HuH-7 (cell line): Measurements from ENCODE around the gene FBXO24.

ENCODE experiments used
- DNase-seq: peaks from one replicate; pipeline ENCODE4 v3.0.0; 2011; ENCODE audit warnings: low spot score

The FBXO24 gene

DNA sequence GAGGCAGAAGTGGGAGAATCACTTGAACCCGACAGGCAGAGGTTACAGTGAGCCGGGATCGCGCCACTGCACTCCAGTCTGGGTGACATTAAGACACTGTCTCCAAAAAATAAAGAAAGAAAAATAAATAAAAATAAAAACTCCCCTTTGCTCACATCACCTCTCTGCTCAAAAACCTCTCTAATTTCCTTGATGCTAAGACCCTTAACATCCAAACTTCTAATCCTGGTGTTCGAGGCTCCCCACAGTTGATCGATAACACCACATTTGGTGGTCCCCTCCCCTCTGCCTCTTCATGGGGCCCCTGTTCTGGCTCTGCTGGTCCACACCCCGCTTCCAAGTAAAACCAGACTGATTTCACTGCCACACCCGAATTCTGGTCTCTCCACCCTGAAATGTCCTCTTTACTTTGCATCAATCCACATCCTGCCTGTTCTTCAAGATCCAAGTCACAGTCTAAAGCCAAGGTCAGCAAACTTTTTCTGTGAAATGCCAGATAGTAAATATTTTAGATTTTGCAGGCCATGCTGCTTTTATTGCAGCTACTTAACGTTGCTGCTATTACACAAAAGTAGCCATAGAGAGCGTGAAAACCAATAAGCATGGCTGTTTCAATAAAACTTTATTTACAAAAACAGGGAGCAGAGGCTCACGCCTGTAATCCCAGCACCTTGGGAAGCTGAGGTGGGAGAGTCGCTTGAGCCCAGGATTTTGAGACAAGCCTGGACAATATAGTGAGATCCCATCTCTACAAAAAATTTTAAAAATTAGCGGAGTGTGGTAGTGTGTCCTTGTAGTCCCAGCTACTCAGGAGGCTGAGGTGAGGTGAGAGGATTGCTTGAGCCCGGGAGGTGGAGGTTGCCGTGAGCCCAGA is 38.1 kb downstream of the FBXO24 start:
- no peak for DNase-seq

DNA sequence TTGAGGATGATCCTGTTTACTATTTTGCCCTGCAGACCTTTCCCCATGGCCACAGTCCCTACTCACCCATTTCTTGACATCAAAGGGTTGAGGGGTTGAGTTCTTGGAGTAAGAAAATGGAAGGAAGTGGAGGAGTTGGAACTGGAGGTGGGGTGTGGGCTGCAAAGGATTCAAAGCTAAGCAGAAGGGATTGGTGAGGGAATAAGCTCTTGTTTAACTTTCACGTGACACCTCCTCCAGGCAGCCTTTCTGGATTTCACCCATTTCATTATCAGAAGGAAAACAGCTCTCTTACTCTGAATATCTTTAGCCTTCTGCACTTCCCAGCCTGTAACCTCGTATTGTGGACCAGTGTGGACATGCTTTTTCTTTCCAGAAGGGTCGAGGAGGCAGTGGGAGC is 39.9 kb downstream of the FBXO24 start:
- no peak for DNase-seq

DNA sequence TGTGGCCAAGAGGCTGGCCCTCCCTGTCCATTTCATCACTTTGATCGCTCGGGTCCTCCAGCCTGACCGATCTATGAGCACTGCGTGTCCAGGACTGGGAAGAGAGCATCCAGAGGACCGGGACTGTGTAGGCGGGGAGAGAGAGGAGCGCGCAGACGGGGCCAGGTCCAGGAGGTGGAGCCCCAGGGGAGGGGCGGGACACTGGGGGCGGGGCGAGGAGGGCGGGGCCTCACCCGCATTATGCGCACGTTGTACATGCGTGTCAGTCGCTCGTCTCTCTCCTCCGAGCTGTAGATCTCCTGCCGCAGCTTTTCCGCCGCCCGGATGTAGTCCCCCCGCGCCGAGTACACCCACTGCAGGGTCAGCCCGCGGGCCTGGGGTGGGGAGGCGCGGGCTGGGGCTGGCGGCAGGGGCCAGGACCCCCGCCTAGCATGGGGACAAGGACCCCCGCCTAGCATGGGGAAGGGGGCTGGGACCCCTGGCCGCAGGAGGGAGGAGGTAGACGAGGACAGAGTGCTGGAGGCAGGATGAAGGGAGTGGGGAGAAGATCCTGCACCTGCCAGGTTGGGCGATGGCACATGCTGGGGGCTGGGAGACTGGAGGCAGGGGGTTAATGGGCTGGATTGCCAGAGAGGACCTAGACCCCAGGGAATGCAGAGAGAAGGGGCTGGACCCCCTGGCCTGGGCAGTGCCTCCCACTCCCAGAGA is 40.6 kb downstream of the FBXO24 start:
- DNase-seq = no peak

DNA sequence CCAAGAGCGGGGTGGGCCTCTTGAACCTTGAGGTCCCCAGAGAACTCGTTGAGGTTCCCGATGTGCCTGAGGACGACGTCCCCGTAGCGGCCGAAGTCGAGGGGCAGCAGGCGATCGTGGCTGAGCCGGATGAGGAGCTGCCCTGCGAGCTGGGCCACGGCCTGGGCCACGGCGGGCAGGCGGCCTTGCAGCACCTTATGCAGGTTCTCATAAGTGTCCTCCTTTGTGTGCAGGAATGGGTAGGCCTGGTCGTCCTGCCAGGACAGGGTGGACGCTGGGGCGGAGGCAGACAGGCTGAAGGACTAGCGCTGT is 41.1 kb downstream of the FBXO24 start:
- no peak for DNase-seq

DNA sequence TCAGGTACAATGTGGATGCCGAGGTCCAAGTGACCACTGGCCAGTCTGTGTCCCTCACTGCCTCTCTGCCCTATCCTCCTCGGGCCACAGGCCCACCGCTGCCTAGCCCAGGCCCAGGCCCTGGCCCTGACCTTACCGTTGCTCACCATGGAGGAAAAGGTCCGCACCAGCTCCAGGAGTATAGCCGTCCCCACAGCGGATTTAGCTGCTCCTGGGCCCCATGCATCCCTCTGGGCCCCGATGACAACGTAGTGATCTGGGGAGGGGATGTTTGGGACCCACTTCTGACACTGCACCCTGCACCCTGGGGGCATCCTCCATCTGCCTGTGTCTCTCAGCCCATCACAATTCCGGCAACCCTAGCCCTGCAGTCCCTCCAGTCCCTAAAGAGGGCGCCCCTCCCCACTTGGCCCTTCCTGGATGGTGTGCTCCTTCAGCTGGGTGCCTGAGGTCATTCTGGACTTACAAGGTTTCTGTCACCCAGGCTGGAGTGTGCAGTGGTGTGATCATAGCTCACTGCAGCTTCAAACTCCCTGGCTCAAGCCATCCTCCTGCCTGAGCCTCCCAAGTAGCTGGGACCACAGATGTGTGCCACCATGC is 43.1 kb downstream of the FBXO24 start:
- DNase-seq = peak; percentile 97

DNA sequence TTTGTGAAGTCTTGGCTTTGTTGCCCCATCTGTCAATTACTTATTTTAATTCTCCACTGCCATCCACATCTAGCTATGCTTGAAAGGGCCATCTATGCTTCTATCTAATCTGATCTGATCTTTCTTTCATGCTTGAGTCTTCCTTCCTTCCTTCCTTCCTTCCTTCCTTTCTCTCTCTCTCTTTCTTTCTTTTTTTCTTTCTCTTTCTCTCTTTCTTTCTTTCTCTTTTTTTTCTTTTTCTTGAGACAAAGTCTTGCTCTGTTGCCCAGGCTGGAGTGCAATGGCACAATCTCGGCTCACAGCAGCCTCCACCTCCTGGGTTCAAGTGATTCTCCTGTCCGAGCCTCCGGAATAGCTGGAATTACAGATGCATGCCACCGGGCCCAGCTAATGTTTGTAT is 43.9 kb downstream of the FBXO24 start:
- no peak for DNase-seq

DNA sequence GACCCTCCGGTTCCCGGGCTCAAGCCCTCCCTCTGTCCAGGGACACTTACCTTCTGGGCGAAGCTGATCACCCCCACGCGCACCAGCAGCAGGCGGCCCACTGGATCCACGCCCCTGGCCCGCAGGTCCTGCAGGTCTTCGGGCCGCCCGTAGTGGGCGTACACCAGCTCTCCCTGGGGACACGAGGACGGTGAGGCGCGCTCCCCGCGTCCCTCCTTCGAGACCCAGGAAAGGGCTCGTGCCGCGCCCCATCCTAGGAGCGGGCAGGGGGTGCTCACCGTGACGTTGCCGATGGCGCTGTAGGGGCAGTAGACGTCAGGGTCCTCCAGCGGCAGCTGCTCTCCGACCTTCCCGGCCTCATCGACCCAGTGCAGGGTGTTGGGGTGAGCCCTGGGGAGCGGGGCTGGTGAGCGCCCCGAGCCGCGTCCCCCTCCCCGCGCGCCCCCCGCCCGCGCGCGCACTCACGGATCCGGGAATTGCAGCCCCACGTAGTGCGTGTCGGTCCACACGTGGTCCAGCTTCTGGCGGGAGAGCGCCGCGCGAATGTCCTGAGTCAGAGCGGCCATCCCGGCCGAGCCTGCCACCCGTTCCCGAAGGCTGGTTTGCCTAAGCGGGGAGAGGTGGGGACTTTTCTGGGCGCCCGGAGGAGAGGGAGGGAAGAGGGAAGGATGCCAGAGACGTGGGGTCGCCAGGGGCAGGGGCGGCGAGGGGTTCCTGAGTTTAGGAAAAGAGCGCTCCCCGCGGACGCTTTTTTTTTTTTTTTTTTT is 47.0 kb downstream of the FBXO24 start:
- DNase-seq = no peak

DNA sequence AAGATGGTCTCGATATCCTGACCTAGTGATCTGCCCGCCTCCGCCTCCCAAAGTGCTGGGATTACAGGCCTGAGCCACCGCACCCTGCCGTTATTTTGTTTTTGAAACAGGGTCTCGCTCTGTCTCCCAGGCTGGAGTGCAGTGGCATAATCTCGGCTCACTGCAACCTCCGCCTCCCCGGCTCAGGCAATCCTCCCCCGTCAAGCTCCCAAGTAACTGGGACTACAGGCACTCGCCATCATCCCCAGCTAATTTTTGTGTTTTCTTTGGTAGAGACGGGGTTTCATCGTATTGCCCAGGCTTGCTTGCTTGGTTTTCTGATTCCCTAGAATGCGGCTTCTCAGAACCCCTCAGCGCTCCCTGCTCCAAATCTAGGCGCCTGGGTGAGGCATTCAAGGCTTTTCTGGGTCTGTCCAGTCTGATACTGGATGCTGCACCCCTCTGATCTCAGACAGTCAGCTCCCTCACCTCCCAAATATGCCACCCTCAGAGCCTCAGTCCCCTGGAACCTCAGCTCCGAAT is 53.9 kb downstream of the FBXO24 start:
- no peak for DNase-seq

DNA sequence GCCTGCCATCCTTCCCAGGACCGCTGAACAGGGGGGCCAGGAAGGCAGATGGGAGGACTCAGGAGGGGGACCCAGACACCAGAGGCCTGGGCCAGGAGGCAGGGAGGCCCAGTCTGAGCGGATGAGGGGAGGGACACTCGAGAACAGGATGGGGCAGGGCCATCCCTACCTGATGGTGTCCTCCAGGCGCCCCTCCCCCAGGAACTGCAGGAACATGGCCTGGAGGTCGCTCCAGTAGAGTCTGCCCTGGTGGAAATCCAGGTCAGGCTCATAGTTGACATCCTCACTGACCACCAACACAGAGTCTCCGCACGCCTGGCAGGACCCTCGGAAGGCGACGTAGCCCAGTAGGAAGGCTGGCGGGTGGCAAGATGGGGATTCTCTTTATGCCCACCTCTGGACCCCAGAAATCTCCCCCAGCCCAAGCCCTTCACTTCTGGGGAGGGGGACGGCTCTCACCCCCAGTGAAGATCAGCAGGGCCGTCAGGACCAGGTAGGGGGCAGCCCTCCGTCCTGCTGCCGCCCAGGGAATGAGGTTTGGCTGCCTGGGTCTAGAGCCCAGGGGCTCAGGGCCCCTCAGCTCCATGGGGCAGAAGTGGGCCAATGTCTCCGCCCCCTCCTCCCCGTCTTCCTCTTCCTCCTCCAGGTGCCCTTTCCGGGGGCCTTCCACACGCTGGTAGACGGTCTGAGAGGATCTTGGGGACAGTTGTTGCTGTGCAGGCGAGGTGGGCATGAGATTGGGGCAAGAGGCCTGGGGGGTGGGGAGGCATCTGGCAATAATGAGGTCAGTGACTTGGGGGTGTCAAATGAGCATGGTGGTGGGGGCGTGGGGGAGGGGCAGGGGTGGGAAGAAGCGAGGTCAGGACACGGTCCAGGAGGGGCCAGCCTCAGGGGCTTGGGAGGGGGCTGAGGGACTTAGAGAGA is 54.7 kb downstream of the FBXO24 start:
- no peak for DNase-seq

DNA sequence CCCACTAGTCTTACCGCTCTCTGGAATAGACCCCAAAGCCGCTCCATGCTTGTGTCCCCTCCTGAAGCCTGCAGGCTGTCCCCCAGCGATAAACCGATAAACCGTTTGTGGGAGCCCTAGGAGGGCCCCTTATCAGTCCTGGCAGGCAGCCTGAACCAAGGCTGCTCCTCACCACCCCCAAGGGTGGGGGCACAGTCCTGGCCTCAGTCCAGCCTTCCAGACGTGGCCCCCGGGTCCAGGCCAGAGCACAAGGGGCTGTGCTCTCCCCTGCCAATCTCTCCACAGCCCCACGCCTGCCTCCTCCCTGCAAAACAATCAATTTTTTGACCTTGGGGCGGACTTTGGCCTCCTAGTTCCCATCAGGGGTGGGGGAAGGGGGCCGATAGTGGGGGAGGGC is 55.3 kb downstream of the FBXO24 start, which contains the start of gene TFR2:
TFR2 (minus strand) TSS at position 90 of the 397 bp plus-strand sequence; CDS start at position 47, 43 bp downstream.
- peak; percentile 61 for DNase-seq

DNA sequence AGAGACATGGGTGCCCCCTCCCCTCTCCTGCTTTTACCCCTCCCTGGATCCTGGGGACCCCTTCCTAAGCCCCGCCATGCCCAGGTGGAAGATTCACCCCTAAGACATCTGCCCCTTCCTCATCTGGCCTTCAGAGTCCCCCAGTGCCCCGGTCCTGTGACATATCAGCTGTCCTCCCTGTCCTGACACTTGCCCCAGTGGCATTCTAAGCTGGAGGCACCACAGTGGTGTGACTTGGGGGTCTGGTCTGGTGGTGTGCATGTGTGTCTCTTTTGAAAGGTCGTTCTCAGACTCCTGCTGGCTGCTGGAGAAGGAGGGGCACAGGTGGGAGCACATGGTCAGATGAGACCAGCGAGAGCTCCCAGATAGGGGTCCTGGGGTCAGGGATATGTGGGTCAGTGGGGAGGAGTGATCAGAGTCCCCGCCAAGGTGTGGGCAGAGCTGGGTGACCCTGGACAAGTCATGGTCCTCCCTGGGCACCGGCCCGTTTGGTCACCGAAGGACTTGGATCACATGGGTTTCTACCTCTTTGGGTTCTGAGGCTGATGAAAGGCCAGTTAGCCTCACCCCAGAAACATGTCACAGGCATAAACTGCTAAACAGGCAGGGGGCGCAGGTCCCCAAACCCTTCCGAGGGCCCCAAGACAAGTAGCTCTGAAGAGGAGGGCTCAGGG is 55.9 kb downstream of the FBXO24 start:
- DNase-seq = no peak

DNA sequence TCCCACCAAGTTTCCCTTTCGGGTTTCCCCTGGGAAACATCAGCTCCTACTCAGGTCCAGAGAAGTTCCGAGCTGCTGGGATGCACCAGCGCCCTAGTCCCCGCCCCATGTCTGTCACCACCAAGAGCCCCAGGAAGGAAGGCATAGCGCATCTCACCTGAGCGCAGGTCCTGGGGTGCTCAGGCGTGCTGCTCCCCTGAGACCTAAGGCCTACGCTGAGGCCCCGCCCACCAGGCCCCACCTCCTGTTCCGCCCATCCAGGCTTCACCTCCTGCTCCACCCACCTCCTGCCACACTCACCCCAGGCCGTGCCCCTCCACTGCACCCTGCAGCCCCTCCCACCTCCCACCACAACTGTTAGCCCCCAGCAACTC is 56.4 kb downstream of the FBXO24 start:
- no peak for DNase-seq

DNA sequence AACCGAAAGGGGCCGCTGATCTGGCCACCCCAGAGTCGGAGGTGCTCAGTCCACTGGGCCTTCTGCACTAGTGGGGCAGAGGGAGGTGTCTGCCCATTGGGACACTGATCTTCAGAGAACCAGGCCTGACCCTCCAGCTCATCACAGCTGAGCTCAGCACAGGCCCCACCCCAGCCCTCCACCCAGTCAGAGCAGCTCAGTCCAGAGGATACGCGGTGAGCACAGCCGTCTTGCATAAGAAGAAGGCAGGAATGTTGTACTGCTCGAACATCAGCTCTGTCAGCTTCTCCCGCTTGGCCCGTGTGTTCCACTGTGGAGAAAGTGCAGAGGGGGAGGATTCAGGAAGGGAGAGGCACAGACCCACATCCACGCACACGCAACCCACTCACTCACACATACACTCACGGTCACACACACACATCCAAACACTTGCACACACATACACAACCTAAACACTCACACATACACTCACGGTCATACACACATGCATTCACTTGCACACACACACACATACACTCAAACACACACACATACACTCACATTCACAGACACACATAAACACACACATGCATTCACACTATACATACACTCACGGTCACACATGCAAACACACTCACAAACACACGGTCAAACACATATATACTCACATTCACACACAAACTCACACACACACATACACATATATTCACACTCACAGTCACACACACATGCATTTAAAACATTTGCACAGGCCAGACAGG is 63.9 kb downstream of the FBXO24 start:
- DNase-seq = no peak
